GM20000 (cell line): ENCODE measurements around the gene ST8SIA3.

Experiments
- DNase-seq: peaks from one replicate; pipeline ENCODE4 v3.0.0; 2012; ENCODE audit warnings: low spot score
- CTCF ChIP-seq: IDR thresholded peaks from 2 replicates; pipeline ENCODE4 v1.5.1; 2012; ENCODE audit warnings: mild to moderate bottlenecking, control low read depth; ENCODE audit errors: extremely low read depth, missing control alignments

ST8SIA3 gene

GRCh38 chr18:57352271-57352701, at the start of gene ST8SIA3:
ST8SIA3 (plus strand) TSS chr18:57352557; CDS start chr18:57352847, 290 bp downstream.
- DNase-seq = no peak
- TF ChIP-seq CTCF = no peak

GRCh38 chr18:57311472-57311871, 40.9 kb upstream of the ST8SIA3 start:
- TF ChIP-seq CTCF = no peak
- no peak for DNase-seq

GRCh38 chr18:57312346-57313144, 39.8 kb upstream of the ST8SIA3 start:
- TF ChIP-seq CTCF = no peak
- no peak for DNase-seq

DNA sequence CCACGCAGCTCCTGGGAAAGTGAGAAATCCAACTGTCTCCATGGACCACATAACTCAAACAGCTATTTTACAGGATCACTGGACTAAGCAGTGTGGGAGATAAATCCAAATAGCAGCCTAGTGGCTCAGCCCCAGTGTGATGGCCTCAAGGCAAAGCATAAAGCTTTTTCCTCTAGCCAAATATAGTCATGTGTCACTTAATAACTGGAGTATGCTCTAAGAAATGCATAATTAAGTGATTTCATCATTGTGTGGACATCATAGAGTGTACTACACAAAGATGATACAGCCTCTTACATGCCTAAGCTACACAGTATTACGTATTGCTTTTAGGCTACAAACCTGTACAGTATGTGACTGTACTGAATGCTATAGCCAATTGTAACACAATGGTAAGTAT, 31.8 kb upstream of the ST8SIA3 start:
- no peak for TF ChIP-seq CTCF
- DNase-seq = no peak

DNA sequence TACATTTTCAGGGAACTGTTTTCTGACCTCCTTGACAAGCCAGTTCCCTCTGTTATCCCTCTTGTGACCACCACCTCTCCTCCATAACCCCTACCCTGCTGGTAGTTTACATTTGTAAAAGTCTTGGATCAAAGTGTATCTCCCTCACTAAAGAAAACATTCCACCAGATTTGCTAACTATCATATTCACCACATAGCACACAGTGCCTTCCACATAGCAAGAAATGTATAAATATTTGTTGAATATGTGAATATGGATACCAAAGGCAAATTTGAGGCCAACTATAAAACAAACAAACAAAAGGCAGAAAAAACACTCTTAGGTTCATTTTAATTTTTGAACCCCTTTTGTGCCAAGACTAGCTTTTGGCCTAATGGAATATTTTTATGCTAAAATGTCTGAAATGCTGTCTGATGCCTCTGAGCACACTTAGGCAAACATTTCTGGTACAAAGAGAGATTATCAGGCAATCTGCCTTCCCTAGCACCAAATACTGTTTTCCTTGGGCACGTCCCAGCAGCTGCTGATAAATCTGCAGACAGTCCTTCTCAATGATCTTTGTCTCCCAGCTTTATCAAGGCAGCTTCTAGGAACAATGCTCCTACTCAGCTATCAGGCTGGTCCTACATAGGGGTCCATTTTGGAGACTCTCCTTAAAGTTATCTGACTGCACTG, 26.7 kb upstream of the ST8SIA3 start:
- no peak for TF ChIP-seq CTCF
- no peak for DNase-seq

GRCh38 chr18:57326718-57327323, 25.5 kb upstream of the ST8SIA3 start:
- TF ChIP-seq CTCF = no peak

GRCh38 chr18:57328665-57329064, 23.7 kb upstream of the ST8SIA3 start:
- DNase-seq = no peak
- no peak for TF ChIP-seq CTCF

More at GRCh38 chr18:57326718-57327323, 25.5 kb upstream of the ST8SIA3 start:
- no peak for DNase-seq
